Spinal cord (tissue), 10 donors: Measurements from ENCODE around the gene EAF2. TPM values are rescaled to one million over a fixed set of nuclear protein-coding genes. Genes with fewer than 3 reads are reported as not detected.

Experiments
- DNase-seq, 6 donors: peaks; one replicate each; pipeline versions ENCODE4 v3.0.0 to v3.0.0-alpha.2; 2013 to 2015; ENCODE audit warnings: low spot score in 6 of 6, low read depth in 4 of 6
- H3K27ac ChIP-seq: one replicate; pipeline ENCODE4 v1.5.1; 2013; ENCODE audit warnings: low read depth, low read length, control low read depth
- H3K27me3 ChIP-seq: one replicate; pipeline ENCODE4 v1.6.1; 2013; ENCODE audit warnings: low read length; ENCODE audit not compliant: control insufficient read depth, insufficient read depth
- H3K36me3 ChIP-seq: one replicate; pipeline ENCODE4 v1.6.1; 2013; ENCODE audit warnings: low read length; ENCODE audit not compliant: control insufficient read depth, insufficient read depth
- H3K4me1 ChIP-seq: one replicate; pipeline ENCODE4 v1.6.1; 2013; ENCODE audit warnings: low read length; ENCODE audit not compliant: control insufficient read depth, insufficient read depth
- H3K4me3 ChIP-seq: one replicate; pipeline ENCODE4 v1.5.1; 2013; ENCODE audit warnings: low read depth, low read length, control low read depth
- H3K9me3 ChIP-seq: one replicate; pipeline ENCODE4 v1.6.1; 2013; ENCODE audit warnings: low read length; ENCODE audit not compliant: control insufficient read depth, insufficient read depth
- WGBS: methylation state at CpG from one replicate; pipeline ENCODE4 v1.1.5; 2013; ENCODE audit warnings: missing lambda C conversion rate; ENCODE audit not compliant: insufficient coverage; 5-methylcytosine and 5-hydroxymethylcytosine counted together
- polyA plus RNA-seq, 2 donors: library from polyadenylated mRNA; unstranded; fragments of 120-200 nt; gene quantifications; one replicate each; pipeline ENCODE4 v1.2.1, GENCODE V29; 2013; ENCODE audit not compliant: insufficient read length in 2 of 2
- total RNA-seq, 2 donors: library from RNA; depleted of rRNA in 1 of 2; stranded (reverse); fragments of 120-200 nt in 1 of 2; fragments of >200 nt in 1 of 2; gene quantifications; one replicate each; pipeline versions ENCODE4 v1.2.3 to v1.2.4, GENCODE V29; 2013 to 2014
- donor health status: healthy.

EAF2 gene
- total and polyA plus RNA-seq, 4 donors: 5.2 to 18.5 (median 6.7) TPM

DNA sequence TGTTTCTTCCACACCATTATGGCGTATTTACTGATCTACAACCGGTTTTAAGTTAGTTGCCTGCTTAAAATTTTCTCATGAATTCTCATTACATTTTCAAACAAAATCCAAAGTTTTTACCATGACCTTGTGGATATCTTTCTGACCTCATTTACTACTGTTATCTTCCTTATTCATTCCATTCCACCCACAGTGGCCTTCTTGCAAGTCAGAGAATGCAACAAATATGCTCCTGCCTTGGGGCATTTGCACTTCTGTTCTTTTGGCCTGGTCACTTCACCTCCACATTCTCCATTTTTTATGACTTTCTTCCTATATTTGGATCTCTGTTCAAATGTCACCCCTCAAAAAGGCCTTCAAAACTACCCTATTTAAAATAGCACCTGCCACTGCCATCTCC is 50.4 kb downstream of the EAF2 start:
- DNase-seq: no peak
- Histone ChIP-seq H3K27me3 (no peaks in the 10 kb centered on the region), H3K27ac (no peak overlapping the region), H3K9me3 (no peaks in the 10 kb centered on the region), H3K36me3 (no peaks in the 10 kb centered on the region), H3K4me3 (no peak overlapping the region), H3K4me1 (no peaks in the 10 kb centered on the region)
- WGBS: 100% methylated on average over 2 of the region's 2 CpGs

DNA sequence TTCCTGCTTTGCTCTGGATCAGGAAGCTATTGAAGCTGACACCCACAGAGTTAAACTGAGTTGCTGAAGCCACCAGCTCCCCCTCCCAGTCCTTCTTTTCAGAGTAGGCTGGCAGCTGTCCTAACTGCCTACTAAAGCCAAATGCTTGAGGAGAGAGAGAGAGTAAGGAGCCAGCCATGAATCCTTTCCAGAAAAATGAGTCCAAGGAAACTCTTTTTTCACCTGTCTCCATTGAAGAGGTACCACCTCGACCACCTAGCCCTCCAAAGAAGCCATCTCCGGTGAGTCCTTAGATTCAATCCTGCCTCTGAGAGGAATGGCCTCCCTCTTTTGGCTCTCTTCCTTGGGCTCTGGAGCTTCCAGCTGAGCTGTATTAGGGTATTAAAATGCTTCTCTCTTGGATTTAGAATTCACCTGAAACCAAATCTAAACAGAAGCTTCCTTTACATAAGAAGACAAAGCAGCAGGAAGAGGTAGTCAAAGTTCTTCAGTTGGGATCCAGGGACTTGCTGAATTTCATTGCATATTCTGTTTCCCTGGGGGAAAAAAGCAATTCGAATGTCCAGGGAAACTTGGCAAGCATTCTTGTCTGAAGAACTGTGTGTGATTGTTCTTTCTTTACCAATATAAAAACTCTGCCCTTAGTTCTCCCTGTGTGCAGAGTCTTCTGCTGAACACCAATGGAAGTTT is 59.4 kb downstream of the EAF2 start, which contains the start of gene SLC15A2:
Gene SLC15A2, plus strand, starts transcription at position 101 of the 690 bp plus-strand sequence. Its CDS starts 76 bp downstream, at position 177.
- peak within 1 kb of the TSS; percentile 78 for H3K27ac ChIP-seq
- DNase-seq: peak; percentile 53 to 94 (median 70)
- H3K36me3 ChIP-seq: no peaks in the 10 kb centered on the region
- WGBS: 0% methylated on average over 1 of the region's 3 CpGs
- H3K9me3 ChIP-seq: no peaks in the 10 kb centered on the region
- peaks cover 3% of the 10 kb centered on the region for H3K4me1 ChIP-seq
- H3K27me3 ChIP-seq: no peaks in the 10 kb centered on the region
- H3K4me3 ChIP-seq: peak within 1 kb of the TSS; percentile 49

DNA sequence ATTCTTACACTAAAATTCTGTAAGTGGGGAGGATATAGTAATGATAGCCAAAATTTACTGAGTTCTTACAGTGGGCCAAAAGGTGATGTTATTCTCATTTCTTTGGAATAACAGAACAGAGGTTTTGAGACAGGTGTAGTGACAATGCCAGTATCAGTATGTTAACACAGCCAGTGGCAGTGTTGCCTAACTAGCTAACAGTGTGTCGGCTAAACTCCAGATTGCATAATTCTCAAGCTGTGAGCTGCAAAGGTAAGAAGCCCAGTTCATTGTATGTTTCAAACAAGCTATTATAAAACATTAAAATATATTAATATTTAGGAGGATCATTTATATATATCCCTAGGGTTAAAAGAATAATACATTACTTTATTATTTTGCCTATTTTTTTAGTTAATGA is 60.1 kb downstream of the EAF2 start:
- WGBS: no CpG with 5 or more reads among the region's 1 CpG
- Histone ChIP-seq H3K4me1 (peaks cover 3% of the 10 kb centered on the region), H3K27ac (peak overlapping the region; percentile 78), H3K27me3 (no peaks in the 10 kb centered on the region), H3K4me3 (peak overlapping the region; percentile 49), H3K36me3 (no peaks in the 10 kb centered on the region), H3K9me3 (no peaks in the 10 kb centered on the region)
- peak in 3 of 6 donors; percentile 2 to 17 (median 3) for DNase-seq

DNA sequence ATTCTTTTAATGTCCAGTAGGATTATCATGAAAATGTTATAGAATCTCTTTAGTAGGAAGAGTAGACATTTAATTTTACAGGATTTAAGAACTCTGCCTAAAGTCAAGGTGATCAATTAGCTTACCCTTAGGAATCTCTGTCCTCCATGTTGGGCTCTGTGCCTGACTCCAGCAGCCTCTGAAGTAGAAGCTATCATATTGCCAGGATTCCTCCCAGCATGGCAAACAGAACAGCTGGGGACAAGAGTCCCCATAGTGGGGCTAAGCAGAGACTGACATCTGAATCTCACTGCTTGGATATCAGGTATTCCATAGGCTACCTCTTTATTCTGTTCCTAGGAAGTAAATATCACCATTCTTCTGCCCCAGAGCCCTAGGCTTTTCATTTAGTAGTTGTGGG is 60.7 kb downstream of the EAF2 start:
- no peak overlapping the region for H3K27ac ChIP-seq
- peak in 3 of 6 donors; percentile 3 to 17 (median 14) for DNase-seq
- H3K36me3 ChIP-seq: no peaks in the 10 kb centered on the region
- H3K4me3 ChIP-seq: no peak overlapping the region
- H3K9me3 ChIP-seq: no peaks in the 10 kb centered on the region
- H3K4me1 ChIP-seq: peaks cover 3% of the 10 kb centered on the region
- H3K27me3 ChIP-seq: no peaks in the 10 kb centered on the region

DNA sequence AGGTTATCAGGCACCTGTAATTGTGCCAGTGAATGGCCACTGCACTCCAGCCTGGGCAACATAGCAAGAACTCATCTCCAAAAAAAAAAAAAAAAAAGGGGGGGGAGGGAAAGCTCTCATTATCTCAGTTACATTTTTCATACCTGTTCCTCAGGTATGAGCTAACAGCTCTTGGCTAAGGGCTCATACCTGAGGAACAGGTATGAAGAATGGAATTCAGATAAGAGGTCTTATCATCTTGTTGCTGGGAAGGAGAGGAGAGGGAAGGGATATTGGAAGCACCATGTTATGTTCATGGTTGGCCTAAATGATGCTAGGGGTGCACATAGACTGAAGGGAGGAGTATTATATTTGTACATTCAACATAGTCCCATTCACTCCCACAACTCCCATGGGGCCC is 61.8 kb downstream of the EAF2 start:
- H3K9me3 ChIP-seq: no peaks in the 10 kb centered on the region
- no peaks in the 10 kb centered on the region for H3K36me3 ChIP-seq
- no peak overlapping the region for H3K4me3 ChIP-seq
- no peak overlapping the region for H3K27ac ChIP-seq
- H3K27me3 ChIP-seq: no peaks in the 10 kb centered on the region
- no peak for DNase-seq
- H3K4me1 ChIP-seq: peaks cover 3% of the 10 kb centered on the region

DNA sequence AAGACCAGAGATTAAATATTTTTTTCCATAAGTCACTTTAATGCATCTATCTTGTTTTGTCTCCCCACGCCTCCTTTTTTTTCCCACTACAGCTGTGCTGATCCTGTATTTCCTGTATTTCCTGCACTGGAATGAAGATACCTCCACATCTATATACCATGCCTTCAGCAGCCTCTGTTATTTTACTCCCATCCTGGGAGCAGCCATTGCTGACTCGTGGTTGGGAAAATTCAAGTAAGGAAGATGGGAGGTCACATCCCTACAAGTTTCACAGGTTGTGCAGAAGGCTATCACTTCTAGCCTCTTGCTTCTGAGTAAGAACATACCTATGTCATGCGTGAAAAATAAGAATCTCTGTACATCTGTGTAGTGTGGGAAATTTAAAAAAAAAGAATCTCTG is 62.3 kb downstream of the EAF2 start:
- WGBS: 100% methylated on average over 1 of the region's 3 CpGs
- no peaks in the 10 kb centered on the region for H3K36me3 ChIP-seq

DNA sequence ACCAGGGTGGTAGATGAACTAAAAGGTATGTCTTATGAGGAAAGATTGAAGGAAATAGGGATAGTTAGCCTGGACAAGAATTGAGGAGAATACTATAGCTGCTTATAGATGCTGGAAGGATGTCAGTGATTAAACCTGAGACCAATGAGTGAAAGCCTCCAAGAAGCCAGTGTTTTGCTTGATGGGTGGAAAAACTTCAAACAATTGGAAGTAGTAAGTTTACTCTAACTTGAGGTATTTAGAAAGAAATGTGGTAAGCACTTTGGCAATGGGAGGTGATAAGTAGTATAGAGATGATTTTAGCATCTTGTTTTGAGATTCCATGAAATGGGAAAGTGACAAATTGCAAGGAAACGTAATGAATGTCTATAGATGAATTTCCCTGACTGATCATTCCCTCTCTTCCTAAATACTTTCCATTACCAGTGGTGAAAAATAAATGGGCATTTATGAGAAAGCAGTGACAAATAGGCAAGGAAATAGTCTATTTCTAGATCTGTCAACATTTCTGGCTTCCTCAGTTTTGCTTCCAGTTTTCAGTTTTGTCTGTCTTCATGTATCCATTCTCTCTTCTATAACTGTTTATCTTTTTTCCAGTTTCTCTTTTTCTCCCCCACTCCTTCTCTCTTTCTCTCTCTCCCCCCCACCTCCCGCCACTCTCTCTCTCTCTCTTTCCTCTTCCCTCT is 78.4 kb downstream of the EAF2 start:
- 93% methylated on average over 1 of the region's 2 CpGs for WGBS
- no peaks in the 10 kb centered on the region for H3K4me1 ChIP-seq

More for the DNA sequence above, 62.3 kb downstream of the EAF2 start:
- Histone ChIP-seq H3K4me1 (peaks cover 3% of the 10 kb centered on the region), H3K9me3 (no peaks in the 10 kb centered on the region), H3K27me3 (no peaks in the 10 kb centered on the region), H3K27ac (no peak overlapping the region), H3K4me3 (no peak overlapping the region)
- DNase-seq: no peak

DNA sequence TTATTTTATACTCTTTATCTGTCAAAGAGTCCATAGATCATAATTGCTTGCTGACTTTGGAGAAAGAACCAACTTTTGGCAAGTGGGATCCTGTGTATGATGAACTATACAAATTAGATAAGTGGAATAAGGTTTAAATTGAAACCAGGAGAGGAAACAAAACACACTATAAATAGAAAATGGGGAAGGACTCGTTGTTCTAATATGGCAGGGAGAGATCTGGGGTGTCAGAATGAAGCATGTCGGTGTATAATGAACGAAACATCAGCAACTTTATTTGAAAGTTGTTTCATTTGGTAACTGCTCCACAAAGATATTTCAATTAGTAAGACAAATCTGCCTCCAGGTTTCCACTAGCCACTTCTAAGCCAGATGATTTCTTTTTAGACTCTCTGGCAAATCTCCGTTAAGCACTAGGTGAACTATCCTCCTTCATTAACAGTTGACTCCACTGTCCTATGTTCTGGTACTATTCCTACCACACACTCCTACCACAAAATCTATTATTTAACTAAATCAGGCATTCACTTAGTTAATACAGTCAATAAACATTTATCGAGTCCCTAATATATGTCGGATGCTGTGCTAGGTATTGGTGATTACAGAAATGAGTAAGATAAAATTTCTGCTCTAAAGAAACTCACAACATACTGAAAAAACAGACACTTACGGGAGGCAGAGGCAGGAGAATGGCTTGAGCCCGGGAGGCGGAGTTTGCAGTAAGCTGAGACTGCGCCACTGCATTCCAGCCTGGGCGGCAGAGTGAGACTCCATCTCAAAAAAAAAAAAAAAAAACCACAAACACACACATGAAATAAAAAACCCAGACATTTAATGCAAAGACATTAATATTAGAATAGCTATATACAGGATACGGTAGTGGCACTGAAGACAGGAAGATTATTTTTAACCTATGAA is 79.3 kb downstream of the EAF2 start:
- Histone ChIP-seq H3K27ac (no peak overlapping the region), H3K36me3 (peaks cover 5% of the 10 kb centered on the region), H3K9me3 (no peaks in the 10 kb centered on the region), H3K4me1 (no peaks in the 10 kb centered on the region), H3K27me3 (no peaks in the 10 kb centered on the region), H3K4me3 (no peak overlapping the region)
- 72% methylated on average over 2 of the region's 12 CpGs for WGBS
- DNase-seq: no peak

More for the DNA sequence above, 78.4 kb downstream of the EAF2 start:
- H3K36me3 ChIP-seq: peaks cover 2% of the 10 kb centered on the region
- no peak overlapping the region for H3K4me3 ChIP-seq
- H3K9me3 ChIP-seq: no peaks in the 10 kb centered on the region
- DNase-seq: no peak
- no peaks in the 10 kb centered on the region for H3K27me3 ChIP-seq
- H3K27ac ChIP-seq: no peak overlapping the region

DNA sequence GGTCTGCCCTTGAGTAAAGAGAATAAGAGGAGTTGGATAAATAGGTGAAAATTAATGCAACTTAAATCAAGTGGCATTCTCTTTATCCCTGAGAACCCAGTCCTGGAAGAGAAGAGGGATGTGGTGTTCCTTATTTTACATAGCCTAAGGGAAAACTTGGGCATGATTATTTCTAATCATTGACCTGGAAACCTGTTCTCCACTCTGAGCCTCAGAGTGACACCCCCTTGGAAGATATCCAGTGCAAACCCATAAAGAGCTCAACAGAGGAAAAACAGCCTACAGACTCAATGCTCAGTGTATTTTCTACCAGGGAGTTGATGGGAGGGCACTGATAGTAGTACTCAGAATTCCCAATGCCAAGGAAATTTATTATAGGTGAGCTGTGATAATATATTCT is 81.2 kb downstream of the EAF2 start:
- peak; percentile 10 to 86 (median 45) for DNase-seq
- H3K27ac ChIP-seq: no peak overlapping the region

More for the DNA sequence above, 81.2 kb downstream of the EAF2 start:
- Histone ChIP-seq H3K4me1 (no peaks in the 10 kb centered on the region), H3K36me3 (peaks cover 5% of the 10 kb centered on the region), H3K27me3 (no peaks in the 10 kb centered on the region), H3K4me3 (no peak overlapping the region), H3K9me3 (no peaks in the 10 kb centered on the region)
